A549 (cell line): ENCODE results near the gene SCML1. TPM values are rescaled to one million over a fixed set of nuclear protein-coding genes. Genes with fewer than 3 reads are reported as not detected.

Experiments
- ATAC-seq, 2 experiments: fragments of 200-7000 bp in 1 of 2; fragments of >200 bp in 1 of 2; cut with Nextera tagmentation in 1 of 2; cut with Tn5 transposase in 1 of 2; 3 replicates each; pipeline versions ENCODE4 v1.8.0 to v1.9.1; 2018 to 2020; ENCODE audit warnings: mild to moderate bottlenecking in 1 of 2, moderate library complexity in 1 of 2
- CTCF ChIA-PET: fragments of 300-600 bp; sonication (Branson Sonifier 250); formaldehyde crosslinking; extraction: SDS; loops from one replicate; lab custom pipeline; 2021; ENCODE audit warnings: antibody characterized with exemption, inconsistent platforms; lab: Yijun Ruan, JAX
- POLR2A ChIA-PET: fragments of 350-600 bp; formaldehyde crosslinking; extraction: SDS; loops from one replicate; lab custom pipeline; 2021; ENCODE audit warnings: antibody characterized with exemption, inconsistent platforms; lab: Yijun Ruan, JAX
- DNase-seq, 2 experiments: peaks; one replicate each; pipeline versions ENCODE4 v3.0.0 to v3.0.0-alpha.2; 2011 to 2016; ENCODE audit warnings: low read depth in 1 of 2, low spot score in 1 of 2
- FAIRE-seq: peaks from 2 replicates; lab custom pipeline; 2011; peaks lifted over from hg19 to GRCh38; lab: Jason Lieb, UNC
- H3K27ac ChIP-seq, 2 experiments: fragments of >200 bp; sonication (Bioruptor Twin); formaldehyde crosslinking; 3 replicates each; pipeline ENCODE4 v1.5.1; 2016 to 2017
- H3K4me1 ChIP-seq: fragments of >200 bp; sonication (Bioruptor Twin); formaldehyde crosslinking; 3 replicates; pipeline ENCODE4 v1.6.1; 2016
- H3K4me2 ChIP-seq: fragments of >200 bp; sonication (Bioruptor Twin); formaldehyde crosslinking; 3 replicates; pipeline ENCODE4 v1.6.1; 2016
- H3K4me3 ChIP-seq: fragments of >200 bp; sonication (Bioruptor Twin); formaldehyde crosslinking; 3 replicates; pipeline ENCODE4 v1.5.1; 2016
- H3K9me3 ChIP-seq: fragments of >200 bp; sonication (Bioruptor Twin); formaldehyde crosslinking; 3 replicates; pipeline ENCODE4 v1.6.1; 2016
- ATOH8 ChIP-seq: fragments of 250-450 bp; sonication (Bioruptor Pico); IDR thresholded peaks from 2 replicates; pipeline ENCODE4 v1.5.0; 2020; ENCODE audit warnings: low read depth, mild to moderate bottlenecking, moderate library complexity
- BCL3 ChIP-seq: fragments of >200 bp; sonication (Bioruptor Twin); formaldehyde crosslinking; IDR thresholded peaks from 3 replicates; pipeline ENCODE4 v1.6.1; 2016
- BHLHE40 ChIP-seq: IDR thresholded peaks from 2 replicates; pipeline ENCODE4 v1.6.1; 2012; ENCODE audit warnings: low read depth, low read length, inconsistent platforms
- CEBPB ChIP-seq, 2 experiments: fragments of >200 bp in 1 of 2; sonication (Bioruptor Twin) in 1 of 2; formaldehyde crosslinking in 1 of 2; IDR thresholded peaks; 2 replicates each; pipeline ENCODE4 v1.6.1; 2012 to 2016
- CTCF ChIP-seq: fragments of >200 bp; sonication (Bioruptor Twin); formaldehyde crosslinking; IDR thresholded peaks from 3 replicates; pipeline ENCODE4 v1.5.1; 2016
- EHMT2 ChIP-seq: fragments of 200-600 bp; sonication (generic); IDR thresholded peaks from 2 replicates; pipeline ENCODE4 v1.6.1; 2016; ENCODE audit warnings: antibody characterized with exemption, low read depth, mild to moderate bottlenecking, moderate library complexity
- ELK1 ChIP-seq: fragments of 150-350 bp; IDR thresholded peaks from 2 replicates; pipeline ENCODE4 v1.6.1; 2014; ENCODE audit warnings: low read depth, mild to moderate bottlenecking, low read length
- ESRRA ChIP-seq: fragments of 150-350 bp; IDR thresholded peaks from 2 replicates; pipeline ENCODE4 v1.6.1; 2014; ENCODE audit warnings: mild to moderate bottlenecking, low read length, borderline replicate concordance
- HDAC2 ChIP-seq: fragments of 200-600 bp; sonication (generic); IDR thresholded peaks from 2 replicates; pipeline ENCODE4 v1.6.1; 2016
- HEYL ChIP-seq: fragments of 250-450 bp; sonication (Bioruptor Pico); IDR thresholded peaks from 2 replicates; pipeline ENCODE4 v1.8.0; 2021; ENCODE audit warnings: mild to moderate bottlenecking, moderate library complexity
- KDM5A ChIP-seq: fragments of 200-600 bp; sonication (generic); IDR thresholded peaks from 2 replicates; pipeline ENCODE4 v1.6.1; 2016; ENCODE audit warnings: antibody characterized with exemption, mild to moderate bottlenecking
- MAFK ChIP-seq: fragments of 450-650 bp; IDR thresholded peaks from 2 replicates; pipeline ENCODE4 v1.6.1; 2014; ENCODE audit not compliant: partially characterized antibody
- NPAS2 ChIP-seq: fragments of 250-450 bp; sonication (Bioruptor Pico); IDR thresholded peaks from 2 replicates; pipeline ENCODE4 v1.8.0; 2022; ENCODE audit warnings: mild to moderate bottlenecking, moderate library complexity, borderline replicate concordance
- RAD21 ChIP-seq, 2 experiments: fragments of >200 bp in 1 of 2; sonication (Bioruptor Twin) in 1 of 2; formaldehyde crosslinking in 1 of 2; IDR thresholded peaks in 1 of 2; conservative IDR thresholded peaks in 1 of 2; 2 replicates in 1 of 2; 3 replicates in 1 of 2; pipeline ENCODE4 v1.6.1; 2012 to 2018; ENCODE audit warnings: inconsistent platforms in 1 of 2
- RCOR1 ChIP-seq: fragments of 150-350 bp; IDR thresholded peaks from 2 replicates; pipeline ENCODE4 v1.6.1; 2014; ENCODE audit warnings: antibody characterized with exemption, low read length, low read depth
- RFX5 ChIP-seq: fragments of 450-650 bp; IDR thresholded peaks from 2 replicates; pipeline ENCODE4 v1.7.1; 2014; ENCODE audit warnings: antibody characterized with exemption, mild to moderate bottlenecking, moderate library complexity
- SMC3 ChIP-seq: fragments of >200 bp; sonication (Bioruptor Twin); formaldehyde crosslinking; IDR thresholded peaks from 3 replicates; pipeline ENCODE4 v1.6.1; 2018; ENCODE audit warnings: inconsistent platforms
- SREBF2 ChIP-seq: fragments of 450-650 bp; IDR thresholded peaks from 2 replicates; pipeline ENCODE4 v1.6.1; 2014; ENCODE audit warnings: mild to moderate bottlenecking, moderate library complexity
- TFCP2L1 ChIP-seq: fragments of 250-450 bp; sonication (Bioruptor Pico); IDR thresholded peaks from 2 replicates; pipeline ENCODE4 v1.5.0; 2021; ENCODE audit warnings: mild to moderate bottlenecking
- ZC3H11A ChIP-seq: fragments of 450-650 bp; IDR thresholded peaks from 2 replicates; pipeline ENCODE4 v1.6.1; 2014; ENCODE audit warnings: antibody characterized with exemption, mild to moderate bottlenecking
- ZFP36 ChIP-seq: fragments of 450-650 bp; IDR thresholded peaks from 2 replicates; pipeline ENCODE4 v1.6.1; 2014; ENCODE audit warnings: borderline replicate concordance; ENCODE audit not compliant: partially characterized antibody
- ZNF302 ChIP-seq: fragments of 250-450 bp; sonication (Bioruptor Pico); IDR thresholded peaks from 2 replicates; pipeline ENCODE4 v1.9.0; 2021; ENCODE audit warnings: inconsistent platforms, mild to moderate bottlenecking, moderate library complexity
- WGBS: methylation state at CpG from one replicate; pipeline ENCODE4 v1.1.6; 2017; ENCODE audit errors: missing lambda C conversion rate; 5-methylcytosine and 5-hydroxymethylcytosine counted together
- polyA plus RNA-seq, 4 experiments: library from polyadenylated mRNA; depleted of rRNA in 3 of 4; stranded (reverse); fragments of >200 nt; fragmentation: RNase III in 1 of 4; extraction: RNeasy Plus Mini Kit Qiagen cat#74134 plus additional on column Dnase treatment in 1 of 4; gene quantifications; 2 replicates in 3 of 4; 3 replicates in 1 of 4; pipeline ENCODE4 v1.2.3, GENCODE V29; 2011 to 2017

SCML1 gene
- polyA plus RNA-seq, 2 of the 4 experiments (the other 2 are of a cell fraction), result 4.9 to 13.3 TPM

GRCh38 chrX:17744896-17745523, 7.7 kb downstream of the SCML1 start:
- TF ChIP-seq CEBPB (IDR thresholded peaks at IDR 0.05) (no peak), SREBF2 (no peak), RFX5 (no peak), ZC3H11A (no peak), HEYL (no peak), ZFP36 (no peak), HDAC2 (no peak), BHLHE40 (no peak), KDM5A (no peak), NPAS2 (no peak), ELK1 (no peak), CTCF (peak; percentile 65), SMC3 (peak; percentile 71), ESRRA (no peak), ATOH8 (CRISPR knock-in tag) (no peak), RCOR1 (no peak), TFCP2L1 (no peak), RAD21 (conservative IDR thresholded peaks at IDR 0.05 in 1 of 2, IDR thresholded peaks at IDR 0.05 in 1 of 2) (peak; percentile 57 to 77)
- no peak overlapping the region for H3K27ac ChIP-seq
- ChIA-PET POLR2A (no interaction called here), CTCF (interaction anchor here (0.6 to 1.9 kb wide), 8 partner anchors 19 to 633 kb away, joined by 3 to 11 read pairs (median 3); no protein-coding TSS in a partner anchor)
- WGBS, result 86% methylated on average over 2 of the region's 2 CpGs
- peaks cover 13% of the 10 kb centered on the region; the same call in 2 of the 3 replicates for H3K4me1 ChIP-seq
- FAIRE-seq (peak; percentile 99), ATAC-seq (no peak), DNase-seq (peak in 1 of 2 experiments; percentile 4)
- H3K4me3 ChIP-seq, result no peak overlapping the region
- peak overlapping the region; percentile 37; the same call in 2 of the 3 replicates for H3K4me2 ChIP-seq
- H3K9me3 ChIP-seq, result no peaks in the 10 kb centered on the region

- Histone ChIP-seq H3K4me3 (no peak overlapping the region), H3K4me2 (no peak overlapping the region), H3K9me3 (no peaks in the 10 kb centered on the region), H3K27ac (no peak overlapping the region), H3K4me1 (peaks cover 13% of the 10 kb centered on the region; the same call in 2 of the 3 replicates)
- ChIA-PET POLR2A (no interaction called here), CTCF (no interaction called here)
- FAIRE-seq (no peak), ATAC-seq (no peak), DNase-seq (no peak)
- TF ChIP-seq EHMT2 (no peak), ZNF302 (CRISPR knock-in tag) (no peak)
- WGBS, result 85% methylated on average over 5 of the region's 5 CpGs
Measured at GRCh38 chrX:17747692-17748091, 10.4 kb downstream of the SCML1 start.

- Histone ChIP-seq H3K4me2 (no peak overlapping the region), H3K4me3 (no peak overlapping the region), H3K4me1 (peaks cover 13% of the 10 kb centered on the region; the same call in 2 of the 3 replicates), H3K27ac (no peak overlapping the region), H3K9me3 (no peaks in the 10 kb centered on the region)
- DNase-seq (no peak), ATAC-seq (no peak), FAIRE-seq (peak; percentile 97)
- CTCF ChIA-PET, result no interaction called here
- POLR2A ChIA-PET, result no interaction called here
- WGBS, result 88% methylated on average over 5 of the region's 5 CpGs
- TF ChIP-seq MAFK, result peak; percentile 60
- no peak for TF ChIP-seq BCL3
Measured at GRCh38 chrX:17748684-17749083, 11.4 kb downstream of the SCML1 start.
